NCI-H2081 (cell line): ENCODE results near the gene LTBR.

ENCODE experiments used
- DNase-seq, 2 experiments: peaks; one replicate each; lab custom pipeline; 2025; lab: John Stamatoyannopoulos, UW

Gene LTBR

DNA sequence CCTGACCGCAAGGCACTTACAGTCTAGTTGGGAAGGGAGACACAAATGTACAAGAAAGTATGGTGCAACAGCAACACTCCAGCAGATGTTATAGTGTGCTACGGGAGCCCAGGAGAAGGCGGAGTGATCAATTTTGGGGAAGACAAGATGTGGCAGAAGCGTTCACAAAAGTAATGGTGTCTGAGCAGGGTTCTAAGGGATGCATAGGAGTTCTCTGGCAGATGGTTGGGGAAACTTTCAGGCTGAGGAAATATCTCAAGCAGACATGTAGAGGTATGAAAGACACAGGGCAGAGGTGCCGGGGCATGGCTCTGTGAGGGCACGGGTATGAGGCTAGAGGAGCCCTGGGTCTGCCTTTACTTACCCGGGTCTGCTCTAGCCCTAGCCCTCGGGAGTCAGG lies 37.0 kb upstream of the LTBR start:
- no peak for DNase-seq

DNA sequence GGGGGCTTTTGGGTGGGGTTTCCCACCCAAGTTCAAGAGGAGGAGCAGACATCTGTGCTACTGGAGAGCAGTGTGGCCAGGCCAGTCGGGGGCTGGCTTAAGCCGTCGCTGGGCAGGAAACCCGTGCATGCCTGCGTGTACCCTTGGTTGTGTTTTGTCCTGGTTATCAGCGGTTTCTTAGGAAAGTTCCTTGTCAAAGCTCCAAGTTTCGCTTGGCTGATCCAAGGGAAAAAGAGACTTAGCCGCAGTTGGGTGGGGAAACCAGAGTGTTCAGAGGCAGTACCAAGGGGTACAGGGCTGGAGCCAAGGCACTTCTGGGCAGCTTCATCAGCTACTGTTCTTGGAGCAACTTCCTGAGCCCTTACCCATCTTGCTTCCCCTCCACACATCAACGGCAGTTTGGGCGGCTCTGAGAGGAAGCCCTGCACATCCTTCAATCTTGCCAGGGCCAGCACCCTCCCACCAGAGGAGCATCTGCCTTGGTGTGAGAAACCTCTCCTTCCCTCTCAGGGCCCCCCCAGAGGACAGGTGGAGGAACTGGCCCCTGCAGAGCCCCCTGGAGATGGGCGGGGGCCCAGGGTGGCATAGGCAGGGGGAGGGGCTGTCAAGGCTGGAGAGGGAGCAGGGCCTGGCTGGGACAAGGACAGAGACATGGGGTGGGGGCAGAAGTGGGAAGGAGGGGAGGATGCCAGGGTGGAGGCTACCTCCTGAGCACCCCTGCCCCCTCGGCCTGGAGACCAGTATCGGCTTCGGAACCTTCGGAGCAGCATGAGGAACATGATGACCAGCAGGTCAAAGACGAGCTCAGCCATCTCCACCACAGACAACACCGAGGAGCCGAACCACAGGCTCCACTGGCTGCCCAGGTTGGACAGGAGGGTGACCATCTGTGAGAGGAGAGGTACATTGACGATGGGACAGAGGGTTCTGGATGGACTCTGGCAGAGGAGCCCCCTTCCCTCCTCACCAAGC lies 36.3 kb upstream of the LTBR start:
- no peak for DNase-seq

DNA sequence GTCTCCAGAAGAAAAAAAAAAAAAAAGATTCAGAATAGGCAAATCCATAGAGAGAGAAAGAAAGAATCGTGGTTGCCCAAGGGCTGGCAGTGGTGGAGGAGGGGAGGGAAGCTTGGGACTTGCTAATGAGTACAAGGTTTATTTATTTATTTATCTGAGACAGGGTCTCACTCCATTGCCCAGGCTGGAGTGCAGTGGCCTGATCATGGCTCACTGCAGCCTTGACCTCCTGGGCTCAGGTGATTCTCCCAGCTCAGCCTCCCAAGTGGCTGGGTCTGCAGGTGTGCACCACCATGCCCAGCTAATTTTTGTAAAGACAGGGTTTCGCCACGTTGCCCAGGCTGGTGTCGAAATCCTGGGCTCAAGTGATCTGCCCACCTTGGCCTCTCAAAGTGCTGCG lies 32.3 kb upstream of the LTBR start:
- no peak for DNase-seq

DNA sequence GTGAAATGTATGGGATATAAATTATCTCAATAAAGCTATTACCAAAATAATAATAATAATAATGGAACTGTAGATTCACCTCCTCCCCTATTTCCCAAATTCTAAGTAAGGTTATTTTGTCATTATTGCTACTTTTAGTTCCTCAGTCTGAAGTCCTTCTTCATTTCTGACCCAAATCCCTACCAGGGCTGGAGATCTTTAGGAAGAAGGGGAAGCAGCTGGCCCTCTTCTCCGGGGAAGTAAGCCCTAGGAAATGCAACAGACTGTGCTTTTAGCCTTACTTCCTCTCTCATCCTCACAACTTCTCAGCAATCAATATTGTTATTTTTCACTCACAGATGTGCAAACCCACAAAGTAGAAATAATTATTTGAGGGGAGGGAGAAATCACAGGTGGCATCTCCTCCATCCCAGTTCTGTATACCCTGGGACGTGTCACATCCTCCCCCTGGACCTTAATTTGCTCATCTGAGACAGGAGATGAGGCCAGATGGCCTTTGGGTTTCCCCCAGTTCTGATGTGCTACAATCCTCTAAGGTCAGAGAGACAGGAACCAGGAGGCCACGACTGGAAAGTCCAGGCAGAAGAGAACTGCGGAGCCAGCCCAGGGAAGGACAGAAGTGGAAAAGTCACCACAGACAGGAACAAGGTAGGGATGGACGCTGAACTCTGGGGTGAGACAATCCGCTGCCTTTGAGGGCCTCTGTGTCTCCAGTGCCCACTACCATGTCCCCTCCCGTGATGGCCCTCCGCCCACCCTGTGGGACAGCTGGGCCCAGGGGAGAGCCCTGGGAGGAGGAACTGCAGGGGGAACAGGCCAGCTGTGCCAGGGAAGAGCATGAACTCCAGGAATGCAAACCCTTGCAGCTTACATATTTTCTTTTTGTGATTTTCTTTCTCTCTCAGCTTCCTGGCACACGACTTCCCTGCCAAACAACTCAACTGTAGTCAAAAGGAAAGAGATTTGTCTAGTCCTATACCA lies 31.5 kb upstream of the LTBR start:
- no peak for DNase-seq

DNA sequence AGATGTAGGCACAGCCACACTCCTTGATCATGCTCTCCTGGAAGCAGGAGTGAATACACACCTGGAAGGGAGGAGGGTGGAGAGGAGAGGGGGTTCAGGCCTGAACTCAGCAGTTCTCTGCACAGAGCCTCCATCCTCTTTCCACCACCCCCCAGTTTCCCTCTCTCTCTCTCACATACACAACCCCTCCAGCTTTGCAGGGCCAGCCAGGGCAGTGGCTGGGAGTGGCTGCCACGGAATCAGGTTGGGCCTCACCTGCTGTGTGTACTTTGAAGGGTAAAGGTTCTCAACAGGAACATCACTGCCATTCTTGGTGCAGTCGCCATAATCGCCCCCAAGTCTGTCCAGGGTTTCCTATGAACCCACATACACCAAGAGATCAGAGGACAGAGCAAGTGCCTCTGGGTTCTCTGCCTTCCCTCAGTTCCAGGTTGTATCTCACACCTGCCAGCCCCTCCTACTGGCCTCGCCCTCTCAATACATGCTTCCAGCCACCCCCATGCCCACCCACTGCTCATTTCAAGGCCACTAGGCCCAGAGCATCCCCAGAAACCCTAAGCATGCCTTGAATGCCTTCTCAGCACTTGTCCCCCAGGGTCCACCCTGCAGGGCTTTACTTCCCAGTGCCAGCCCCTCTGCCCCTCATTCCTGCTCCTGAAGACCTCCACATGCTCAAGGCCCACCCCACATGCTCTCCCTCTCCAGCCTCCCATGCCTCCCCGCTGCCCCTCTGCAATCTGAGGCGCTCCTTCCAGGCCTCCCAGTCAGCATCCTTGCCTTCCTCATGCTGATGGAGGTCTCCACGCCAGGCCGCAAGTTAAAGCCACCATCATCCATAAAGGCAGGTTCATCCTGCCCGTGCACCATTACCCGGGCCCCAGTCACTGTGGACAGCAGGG lies 29.2 kb upstream of the LTBR start:
- DNase-seq, result no peak

DNA sequence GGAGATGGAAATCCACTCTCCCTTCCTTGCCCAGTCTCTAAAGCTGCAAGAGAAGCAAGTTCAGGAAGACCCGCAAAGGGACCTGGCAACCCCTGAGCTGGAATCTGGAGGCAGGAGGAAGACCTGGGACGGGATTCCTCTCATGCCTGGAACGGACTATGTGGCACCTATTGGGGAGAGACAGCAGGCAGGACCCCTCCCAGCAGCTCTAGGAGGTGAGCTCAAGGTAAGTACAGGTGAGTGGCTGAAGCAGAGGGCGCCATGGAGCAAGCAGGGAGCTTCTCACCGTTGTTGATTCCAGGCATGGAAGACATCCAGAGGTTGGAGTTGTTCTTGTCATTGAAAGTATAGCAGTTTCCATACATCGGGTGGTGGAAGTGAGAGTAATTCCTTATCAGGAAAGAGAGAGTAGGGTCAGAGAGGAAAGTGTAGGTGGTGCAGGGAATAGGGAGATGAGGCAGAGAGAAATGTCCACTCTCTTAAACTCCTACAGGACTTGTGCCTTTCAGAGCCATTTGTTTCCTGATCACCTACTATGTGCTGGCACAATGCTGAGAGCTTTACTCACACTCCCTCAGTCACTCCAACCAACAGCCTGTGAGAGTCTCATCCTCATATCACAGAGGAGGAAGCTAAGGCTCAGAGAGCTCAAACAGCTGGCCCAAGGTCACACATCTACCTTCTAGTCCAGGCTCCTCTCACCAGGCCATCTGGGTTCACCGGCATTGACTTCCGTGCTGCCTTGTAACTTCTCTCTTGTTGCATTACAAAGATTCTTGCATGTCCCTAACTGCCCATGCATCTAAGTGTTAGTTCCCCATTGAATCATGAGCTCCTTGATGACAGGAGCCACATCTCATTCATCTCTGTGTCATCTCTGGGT lies 28.2 kb upstream of the LTBR start:
- DNase-seq, result no peak

DNA sequence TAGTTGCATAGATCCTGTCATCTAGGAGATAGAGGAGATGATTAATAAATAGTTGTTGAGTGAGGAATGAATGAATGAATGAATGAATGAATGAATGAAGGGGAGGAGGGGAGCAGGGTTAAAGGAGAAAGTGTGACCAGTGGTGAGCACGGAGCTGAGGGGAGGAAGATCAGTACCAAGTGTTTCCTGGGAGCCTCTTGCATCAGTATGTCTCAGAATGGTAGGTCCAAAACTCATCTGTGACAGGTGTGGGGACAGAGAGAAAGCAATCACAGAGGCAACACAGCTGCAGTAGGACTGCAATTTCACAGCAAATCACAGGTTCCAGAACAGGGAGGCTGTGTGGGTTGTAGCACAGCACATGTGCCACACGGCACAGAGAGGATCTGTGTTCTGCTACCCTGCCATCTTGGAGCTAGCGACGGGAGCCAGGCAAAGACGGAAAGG lies 27.6 kb upstream of the LTBR start:
- no peak for DNase-seq

DNA sequence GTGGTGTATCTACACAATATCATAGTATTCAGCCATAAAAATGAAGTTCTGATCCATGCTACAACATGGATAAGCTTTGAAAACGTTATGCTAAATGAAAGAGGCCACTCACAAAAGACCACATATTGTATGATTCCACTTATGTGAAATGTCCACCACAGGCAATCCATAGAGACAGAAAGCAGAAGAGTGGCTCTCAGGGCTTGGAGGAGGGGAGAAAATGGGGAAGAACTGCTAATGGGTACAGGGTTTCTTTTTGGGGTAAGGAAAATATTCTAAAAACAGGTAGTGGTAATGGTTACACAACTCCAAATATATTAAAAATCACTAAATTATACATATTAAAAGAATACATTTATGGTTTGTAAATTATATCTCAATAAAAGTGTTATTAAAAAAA lies 25.1 kb upstream of the LTBR start:
- no peak for DNase-seq

DNA sequence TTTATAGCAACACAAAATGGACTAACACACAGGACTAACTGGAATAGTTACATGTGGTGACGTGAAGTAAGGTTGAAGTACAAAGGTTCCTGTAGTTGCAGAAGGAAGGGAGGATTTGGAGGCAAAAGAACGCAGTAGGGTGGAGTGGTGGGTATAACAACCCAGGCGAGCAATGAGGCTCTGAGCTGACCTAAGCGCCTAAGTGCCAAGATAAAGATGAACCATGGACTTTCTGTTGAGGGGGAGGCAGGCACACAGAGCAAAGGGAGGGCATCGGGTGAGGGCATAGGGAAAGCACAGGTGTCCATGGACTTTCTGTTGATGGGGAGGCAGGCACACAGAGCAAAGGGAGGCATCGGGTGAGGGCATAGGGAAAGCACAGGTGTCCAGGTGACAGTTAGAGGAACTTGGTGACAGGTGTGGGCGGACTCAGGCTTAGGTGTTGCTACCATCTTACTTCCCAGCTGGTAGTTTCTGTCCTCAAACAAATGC lies 23.8 kb upstream of the LTBR start:
- DNase-seq, result no peak

DNA sequence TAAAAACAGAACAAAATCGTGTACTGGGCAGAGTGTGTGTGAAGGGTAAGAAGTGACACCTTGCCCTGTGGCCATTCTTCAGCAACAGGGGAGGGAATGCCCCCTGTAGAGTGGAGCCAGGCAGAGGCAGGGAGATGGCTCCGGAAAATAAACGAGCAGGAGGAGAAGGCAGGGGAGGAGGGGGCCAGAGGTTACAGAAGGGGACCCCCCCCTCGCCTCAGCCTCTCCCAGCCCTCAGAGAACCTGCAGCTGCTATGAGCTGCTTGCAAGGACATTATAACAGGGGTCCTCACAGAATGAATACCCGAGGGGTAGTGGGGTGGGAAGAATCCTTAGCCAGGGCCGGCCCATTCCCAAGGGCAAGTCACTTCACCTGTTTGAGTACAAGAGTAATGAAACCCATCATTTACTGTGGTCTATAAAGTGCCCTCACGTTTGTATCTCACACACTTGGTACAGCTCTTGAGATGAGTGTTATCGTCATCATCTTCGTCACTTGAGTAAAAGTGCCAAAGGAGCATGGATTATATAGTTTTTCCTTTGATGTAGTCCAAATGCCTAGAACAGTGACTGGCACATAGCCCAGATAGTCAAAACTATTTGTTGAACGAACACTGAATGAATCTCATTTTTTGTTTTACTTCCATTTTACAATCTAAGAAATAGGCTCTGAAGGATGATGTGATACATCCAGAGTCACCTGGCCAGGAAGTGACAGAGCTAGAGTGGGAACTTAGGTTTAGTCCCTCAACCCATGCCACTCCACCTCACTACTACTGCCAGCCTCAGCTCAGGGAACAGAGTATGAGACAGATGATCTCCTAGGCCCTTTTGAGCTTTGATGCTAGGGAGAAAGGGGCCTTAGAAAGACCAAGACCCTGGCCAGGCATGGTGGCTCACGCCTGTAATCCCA lies 23.1 kb upstream of the LTBR start:
- no peak for DNase-seq

DNA sequence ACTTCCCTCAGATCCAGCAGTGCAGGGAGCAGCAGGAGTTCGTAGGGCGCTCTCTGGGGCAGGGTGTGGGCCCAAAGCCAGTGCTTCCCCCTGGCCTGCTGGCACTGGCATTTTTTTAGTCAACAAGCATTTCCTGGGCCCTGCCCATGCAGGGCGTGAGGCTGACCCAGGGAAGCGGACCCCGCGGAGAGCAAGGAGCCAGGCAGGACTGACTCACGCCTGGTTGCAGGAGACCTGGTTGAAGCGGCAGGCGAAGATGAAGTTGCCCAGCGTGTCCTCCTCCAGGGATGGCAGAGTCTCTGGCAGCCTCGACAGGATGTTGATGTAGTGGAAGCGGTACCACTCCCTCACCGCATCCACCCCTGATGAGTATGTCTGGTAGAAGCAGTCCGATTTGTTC lies 22.1 kb upstream of the LTBR start:
- peak in 1 of 2 experiments; percentile 46 for DNase-seq

DNA sequence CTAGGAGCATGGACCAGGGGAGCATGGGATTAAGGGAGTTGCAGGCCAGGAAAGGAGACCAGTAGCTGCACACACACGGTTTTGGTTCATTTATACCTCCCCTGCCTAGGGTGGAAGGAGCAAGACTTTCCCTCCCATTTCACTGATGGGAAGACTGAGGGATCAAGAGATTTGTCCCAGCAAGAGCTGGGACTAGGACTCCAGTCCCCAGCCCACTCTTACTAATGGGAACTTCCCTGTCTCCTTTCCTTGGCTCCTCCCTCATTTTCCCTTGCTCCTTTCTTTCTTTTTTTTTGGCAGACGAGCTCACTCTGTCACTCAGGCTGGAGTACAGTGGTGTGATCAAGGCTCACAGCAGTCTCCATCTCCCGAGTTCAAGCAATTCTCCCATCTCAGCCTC lies 21.6 kb upstream of the LTBR start:
- DNase-seq, result no peak

DNA sequence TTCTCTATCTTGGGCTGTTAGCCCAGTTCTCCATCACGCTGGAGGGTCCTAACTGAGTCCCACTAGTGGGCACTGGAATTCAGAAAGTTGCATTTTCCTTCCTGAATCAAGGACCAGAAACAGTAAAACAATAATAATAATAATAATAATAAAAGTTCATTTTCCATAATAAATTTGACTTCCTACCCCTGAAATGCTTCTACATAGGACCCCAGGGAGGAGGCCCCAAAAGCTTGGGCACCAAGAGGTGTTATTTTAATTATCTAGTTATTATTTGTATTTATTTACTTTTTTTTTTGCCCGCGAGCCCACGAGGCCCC lies 21.0 kb upstream of the LTBR start:
- DNase-seq, result no peak

DNA sequence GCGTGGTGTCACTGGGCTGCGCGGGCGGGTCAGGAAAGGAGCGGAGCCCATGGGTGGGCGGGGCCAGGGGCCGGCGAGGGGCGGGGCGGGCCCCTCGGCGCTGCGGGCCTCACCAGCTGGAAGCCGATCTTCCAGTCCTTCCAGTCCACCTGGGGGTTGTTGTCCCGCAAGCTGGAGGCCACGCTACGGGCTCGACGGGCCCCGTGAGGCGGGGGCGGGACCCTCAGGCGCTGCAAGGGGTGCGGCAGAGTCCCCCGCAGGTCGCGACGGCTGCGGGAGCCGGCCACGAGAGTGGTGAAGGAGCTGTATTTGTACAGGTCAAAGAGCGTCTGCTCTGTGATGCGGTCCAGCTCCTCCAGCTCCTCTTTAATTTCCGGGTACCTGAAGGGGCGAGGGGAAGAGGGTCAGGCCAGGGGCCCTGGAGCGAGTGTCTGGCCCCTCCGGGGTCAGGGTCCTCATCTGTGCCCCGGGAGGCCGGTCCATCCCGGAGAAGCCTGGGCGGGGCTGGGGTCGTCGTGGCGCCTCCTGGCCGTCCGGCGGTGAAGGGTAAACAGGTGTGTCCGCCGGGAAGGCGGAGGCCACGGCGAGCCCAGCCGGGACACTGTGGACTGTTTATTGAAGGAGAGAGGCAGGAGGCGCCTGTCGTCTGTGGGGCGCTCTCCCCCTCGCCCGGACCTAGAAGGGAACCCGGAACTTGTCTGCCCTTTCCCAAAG lies 20.5 kb upstream of the LTBR start:
- no peak for DNase-seq

DNA sequence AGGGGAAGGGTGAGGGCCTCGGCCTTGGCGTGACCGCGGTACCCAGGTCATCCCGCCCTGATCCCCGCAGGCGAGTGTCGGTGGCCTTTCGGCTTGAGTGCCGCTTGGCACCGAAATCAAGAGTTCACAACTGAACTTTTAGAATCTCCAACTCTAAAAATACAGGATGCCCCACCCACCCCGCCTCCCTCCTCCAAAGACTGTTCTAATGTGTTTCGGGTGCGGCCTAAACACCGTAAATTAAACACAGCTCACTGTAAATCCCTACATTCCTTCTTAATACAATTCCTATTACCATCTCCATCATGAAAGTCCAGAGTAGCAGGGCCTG lies 20.0 kb upstream of the LTBR start:
- no peak for DNase-seq

DNA sequence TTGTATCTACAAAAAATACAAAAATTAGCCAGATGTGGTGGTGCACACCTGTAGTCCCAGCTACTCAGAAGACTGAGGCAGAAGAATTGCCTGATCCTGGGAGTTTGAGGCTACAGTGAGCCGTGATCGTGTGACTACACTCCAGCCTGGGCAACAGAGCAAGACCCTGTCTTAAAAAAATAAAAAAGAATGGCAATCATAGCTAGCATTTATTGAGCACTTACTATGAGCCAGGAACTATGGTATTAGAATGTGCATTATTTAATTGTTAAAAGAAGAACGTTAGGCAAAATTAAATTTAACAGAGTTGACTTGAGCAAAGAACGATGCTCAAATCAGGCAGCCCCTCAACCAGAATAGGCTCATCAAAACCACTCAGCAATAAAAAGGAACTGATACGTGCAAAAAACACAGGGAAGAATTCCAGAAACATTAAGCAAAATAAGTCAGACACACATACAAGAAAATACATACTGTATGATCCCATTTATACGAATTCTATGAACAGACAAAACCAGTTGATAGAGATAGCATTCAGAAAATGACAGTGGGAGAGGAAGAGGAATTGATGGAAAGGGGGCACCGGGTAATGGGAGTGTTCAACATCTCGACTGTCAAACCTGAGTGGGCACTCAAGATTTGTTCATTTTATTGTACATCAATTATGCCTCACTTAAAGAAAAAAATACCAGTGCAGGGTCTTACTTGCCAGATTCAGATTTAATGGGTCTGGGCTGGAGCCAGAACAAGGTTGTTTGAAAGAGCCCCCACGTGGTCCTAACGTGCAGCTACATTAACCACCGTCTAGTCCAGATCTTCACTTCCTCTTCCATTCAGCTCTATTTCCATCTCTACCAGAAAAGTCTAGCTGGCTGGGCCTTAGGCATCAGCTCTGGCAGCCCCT lies 16.6 kb upstream of the LTBR start:
- peak in 1 of 2 experiments; percentile 40 for DNase-seq

DNA sequence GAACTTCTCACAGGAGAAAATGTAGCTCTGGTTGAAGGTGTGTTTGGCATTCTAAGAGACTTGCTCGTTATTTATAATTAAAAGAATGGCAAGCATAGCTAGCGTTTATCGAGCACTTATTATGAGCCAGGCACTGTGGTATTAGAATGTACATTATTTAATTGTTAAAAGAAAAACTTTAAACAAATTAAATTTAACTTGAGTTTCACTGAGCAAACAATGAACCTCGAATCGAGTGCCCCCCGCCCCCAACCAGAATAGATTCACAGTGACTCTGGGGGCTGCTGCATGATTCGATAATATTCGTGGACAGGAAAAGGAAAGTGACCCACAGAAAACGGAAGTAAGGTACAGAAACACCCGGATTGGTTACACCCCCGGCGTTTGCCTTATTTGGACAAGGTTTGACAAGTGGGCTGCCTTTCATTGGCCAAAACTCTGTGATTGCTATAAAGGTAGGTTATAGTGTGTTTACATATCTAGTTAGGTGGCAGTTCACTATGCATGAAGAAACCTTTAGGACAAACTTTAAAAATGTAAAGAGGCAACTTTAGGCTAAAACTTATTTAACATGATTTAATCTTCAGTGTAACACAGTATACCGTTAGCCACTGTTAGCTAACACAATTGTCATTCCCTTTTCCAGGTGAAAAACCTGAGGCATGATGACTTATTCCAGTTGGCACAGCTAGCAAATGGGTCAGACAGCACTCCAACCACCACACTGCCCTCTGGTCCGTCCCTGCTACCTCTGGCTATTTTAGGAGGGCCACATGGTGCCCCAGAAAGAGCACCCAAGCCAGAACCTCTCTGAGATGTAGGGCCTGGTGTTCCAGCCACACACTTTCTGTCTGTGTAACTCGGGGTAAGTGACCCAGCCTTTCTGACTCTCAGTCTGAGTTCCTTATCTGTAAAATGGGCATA lies 15.7 kb upstream of the LTBR start:
- DNase-seq, result no peak
